SK-N-SH (cell line): Measurements from ENCODE around the gene AFM. TPM values are rescaled to one million over a fixed set of nuclear protein-coding genes. Genes with fewer than 3 reads are reported as not detected.

Experiments
- CTCF ChIA-PET: fragments of 300-600, 350-600 bp; formaldehyde crosslinking; extraction: SDS; loops from one replicate; lab custom pipeline; 2021; lab: Yijun Ruan, JAX
- POLR2A ChIA-PET: fragments of 350-600 bp; sonication (Branson Sonifier 250); formaldehyde crosslinking; extraction: SDS; loops from one replicate; lab custom pipeline; 2020; ENCODE audit warnings: antibody characterized with exemption, inconsistent platforms; lab: Yijun Ruan, JAX
- DNase-seq: peaks from one replicate; pipeline ENCODE4 v3.0.0; 2012
- H2AFZ ChIP-seq: fragments of 200-600 bp; sonication (generic); 2 replicates; pipeline ENCODE4 v1.8.1; 2016; ENCODE audit warnings: antibody characterized with exemption, mild to moderate bottlenecking, low read depth
- H3F3A ChIP-seq: fragments of 200-600 bp; sonication (generic); replicated peaks from 2 replicates; pipeline ENCODE3; 2016; ENCODE audit warnings: antibody characterized with exemption, mild to moderate bottlenecking; ENCODE audit not compliant: insufficient read depth
- H3K27ac ChIP-seq, 2 experiments: fragments of 200-500 bp in 1 of 2; fragments of 200-600 bp in 1 of 2; sonication (Bioruptor generic) in 1 of 2; sonication (generic), shearing (Covaris generic) in 1 of 2; 2 replicates each; pipeline versions ENCODE4 v1.5.1 to v1.6.1; 2014 to 2016; ENCODE audit warnings: low read depth in 2 of 2, inconsistent platforms in 1 of 2, low read length in 1 of 2, mild to moderate bottlenecking in 1 of 2, mixed read lengths in 1 of 2
- H3K27me3 ChIP-seq: fragments of 200-600 bp; sonication (generic), shearing (Covaris generic); 2 replicates; pipeline ENCODE4 v1.6.1; 2016; ENCODE audit warnings: mixed run types; ENCODE audit not compliant: insufficient read depth
- H3K36me3 ChIP-seq, 2 experiments: fragments of 200-500 bp in 1 of 2; fragments of 200-600 bp in 1 of 2; sonication (Bioruptor generic) in 1 of 2; sonication (generic) in 1 of 2; replicated peaks in 1 of 2; 2 replicates each; pipeline versions ENCODE3 to v1.5.1; 2014 to 2016; ENCODE audit warnings: low read length in 1 of 2, mild to moderate bottlenecking in 1 of 2; ENCODE audit not compliant: insufficient read depth in 2 of 2, control insufficient read depth in 1 of 2
- H3K4me1 ChIP-seq, 2 experiments: fragments of 200-500 bp in 1 of 2; fragments of 200-600 bp in 1 of 2; sonication (Bioruptor generic) in 1 of 2; sonication (generic), shearing (Covaris generic) in 1 of 2; 2 replicates each; pipeline versions ENCODE4 v1.5.1 to v1.6.1; 2014 to 2016; ENCODE audit warnings: low read depth in 1 of 2, low read length in 1 of 2, mixed run types in 1 of 2; ENCODE audit not compliant: insufficient read depth in 2 of 2, control insufficient read depth in 1 of 2
- H3K4me2 ChIP-seq: fragments of 200-600 bp; sonication (generic), shearing (Covaris generic); 2 replicates; pipeline ENCODE4 v1.6.1; 2017; ENCODE audit warnings: mixed run types
- H3K4me3 ChIP-seq, 2 experiments: fragments of 200-500 bp in 1 of 2; fragments of 200-600 bp in 1 of 2; sonication (Bioruptor generic) in 1 of 2; sonication (generic), shearing (Covaris generic) in 1 of 2; 2 replicates each; pipeline versions ENCODE4 v1.5.1 to v1.8.1; 2014 to 2016; ENCODE audit warnings: low read depth in 2 of 2, inconsistent platforms in 1 of 2, low read length in 1 of 2, mild to moderate bottlenecking in 1 of 2, mixed read lengths in 1 of 2, moderate library complexity in 1 of 2
- H3K79me2 ChIP-seq: fragments of 200-600 bp; sonication (generic); 2 replicates; pipeline ENCODE4 v1.8.1; 2017; ENCODE audit warnings: mild to moderate bottlenecking; ENCODE audit not compliant: insufficient read depth
- H3K9ac ChIP-seq: fragments of 200-600 bp; sonication (generic); 2 replicates; pipeline ENCODE4 v1.6.1; 2017; ENCODE audit warnings: mixed run types
- H3K9me2 ChIP-seq: fragments of 200-600 bp; sonication (generic); 2 replicates; pipeline ENCODE4 v1.6.1; 2017; ENCODE audit warnings: mixed run types
- H3K9me3 ChIP-seq: fragments of 200-600 bp; sonication (generic); 2 replicates; pipeline ENCODE4 v1.6.1; 2017; ENCODE audit warnings: mixed run types, mild to moderate bottlenecking, moderate library complexity
- H4K20me1 ChIP-seq: fragments of 200-600 bp; sonication (generic); 2 replicates; pipeline ENCODE4 v1.6.1; 2017; ENCODE audit warnings: mild to moderate bottlenecking, mixed run types; ENCODE audit not compliant: insufficient read depth
- CHD2 ChIP-seq: fragments of 150-350 bp; IDR thresholded peaks from 2 replicates; pipeline ENCODE4 v1.6.1; 2018; ENCODE audit warnings: low read length; ENCODE audit not compliant: partially characterized antibody
- ELF1 ChIP-seq: IDR thresholded peaks from 2 replicates; pipeline ENCODE4 v1.4.0; 2012
- EP300 ChIP-seq, 2 experiments: IDR thresholded peaks; 2 replicates each; pipeline versions ENCODE4 v1.4.0 to v1.6.1; 2012; ENCODE audit warnings: borderline replicate concordance in 1 of 2, low read depth in 1 of 2, low read length in 1 of 2
- EZH2phosphoT487 ChIP-seq: fragments of 200-600 bp; sonication (generic); IDR thresholded peaks from 2 replicates; pipeline ENCODE4 v1.6.1; 2017; ENCODE audit warnings: low read depth, mixed run types, mild to moderate bottlenecking, antibody characterized with exemption, moderate library complexity, borderline replicate concordance
- GATA2 ChIP-seq: sonication (generic); formaldehyde crosslinking; IDR thresholded peaks from 2 replicates; pipeline ENCODE4 v1.5.0; 2020; ENCODE audit warnings: mild to moderate bottlenecking, missing genetic modification reagents
- JUND ChIP-seq: IDR thresholded peaks from 2 replicates; pipeline ENCODE4 v1.4.0; 2012
- POLR2AphosphoS5 ChIP-seq: IDR thresholded peaks from 2 replicates; pipeline ENCODE4 v1.6.1; 2012; ENCODE audit warnings: low read depth, low read length
- RFX5 ChIP-seq: IDR thresholded peaks from 2 replicates; pipeline ENCODE4 v1.6.1; 2012; ENCODE audit warnings: mild to moderate bottlenecking, improper control_type of control experiment, low read length
- RXRA ChIP-seq: IDR thresholded peaks from 2 replicates; pipeline ENCODE4 v1.4.0; 2012; ENCODE audit warnings: low read depth, mild to moderate bottlenecking, borderline replicate concordance
- TEAD4 ChIP-seq: IDR thresholded peaks from 2 replicates; pipeline ENCODE4 v1.4.0; 2012; ENCODE audit warnings: mild to moderate bottlenecking, borderline replicate concordance; ENCODE audit not compliant: insufficient read depth
- USF1 ChIP-seq: IDR thresholded peaks from 2 replicates; pipeline ENCODE4 v1.4.0; 2012; ENCODE audit warnings: low read depth, borderline replicate concordance
- USF2 ChIP-seq: fragments of 150-350 bp; IDR thresholded peaks from 2 replicates; pipeline ENCODE4 v1.6.1; 2017; ENCODE audit warnings: antibody characterized with exemption, low read length, low read depth, borderline replicate concordance
- ZBTB33 ChIP-seq: IDR thresholded peaks from 2 replicates; pipeline ENCODE4 v1.4.0; 2012; ENCODE audit warnings: low read depth, borderline replicate concordance
- WGBS: methylation state at CpG from one replicate; pipeline ENCODE4 v1.1.6; 2017; ENCODE audit warnings: low lambda C conversion rate; 5-methylcytosine and 5-hydroxymethylcytosine counted together
- polyA plus RNA-seq, 3 experiments: library from polyadenylated mRNA; depleted of rRNA; stranded (reverse); fragments of >200 nt; gene quantifications; 2 replicates each; pipeline ENCODE4 v1.2.3, GENCODE V29; 2012

AFM gene
- polyA plus RNA-seq, 1 of the 3 experiments (the other 2 are of a cell fraction), result not detected

- no peak for TF ChIP-seq CHD2
- TF ChIP-seq ZBTB33, result no peak
- no peak for TF ChIP-seq GATA2 (CRISPR knock-in tag)
- no peak for TF ChIP-seq TEAD4
- TF ChIP-seq, all 33 proteins: peak for 0
Observed at GRCh38 chr4:73432169-73433000, 49.2 kb upstream of the AFM start (continued).

GRCh38 chr4:73433140-73433539 lies 48.4 kb upstream of the AFM start:
- DNase-seq, result no peak
- H3K9me3 ChIP-seq, result no peaks in the 10 kb centered on the region
- peaks cover 6% of the 10 kb centered on the region; the same call in 1 of the 2 replicates for H3K27me3 ChIP-seq
- CTCF ChIA-PET, result interaction anchor here (1.4 to 3.7 kb wide), 3 partner anchors 9 to 35 kb away, joined by 3 to 17 read pairs (median 3); no protein-coding TSS in a partner anchor
- no peaks in the 10 kb centered on the region for H3K36me3 ChIP-seq
- POLR2A ChIA-PET, result no interaction called here
- H3K9me2 ChIP-seq, result no peaks in the 10 kb centered on the region
- H3K4me1 ChIP-seq, result no peaks in the 10 kb centered on the region
- no peak for TF ChIP-seq EP300 (IDR thresholded peaks at IDR 0.05; ENCODE audit: borderline replicate concordance in 1 of 2, low read depth in 1 of 2, low read length in 1 of 2)
- no peak for TF ChIP-seq EZH2phosphoT487
- no peak for TF ChIP-seq CHD2
- no peak for TF ChIP-seq USF1
- TF ChIP-seq RFX5, result no peak
- TF ChIP-seq POLR2AphosphoS5, result no peak
- no peak for TF ChIP-seq ELF1
- no peak for TF ChIP-seq USF2
- TF ChIP-seq RXRA, result no peak
- no peak for TF ChIP-seq JUND
- WGBS, result 5% methylated on average over 2 of the region's 2 CpGs
- no peaks in the 10 kb centered on the region for H3F3A ChIP-seq
- no peak overlapping the region for H3K27ac ChIP-seq
- H3K79me2 ChIP-seq, result no peaks in the 10 kb centered on the region
- no peaks in the 10 kb centered on the region for H4K20me1 ChIP-seq
- H3K4me2 ChIP-seq, result no peak overlapping the region
- H3K9ac ChIP-seq, result no peak overlapping the region
- no peak overlapping the region for H3K4me3 ChIP-seq
- H2AFZ ChIP-seq, result no peak overlapping the region
